ENCODE data around the gene DAW1. TPM values are rescaled to one million over a fixed set of nuclear protein-coding genes. Genes with fewer than 3 reads are reported as not detected.

DAW1 gene
- total RNA-seq, 1 experiment from 2014 or later, result 0.16 TPM

GRCh38 chr2:227848586-227848985 lies 22.8 kb upstream of the DAW1 start:
- H3K27ac ChIP-seq, result no peak overlapping the region
- no peak overlapping the region for H3K4me3 ChIP-seq
- peaks cover 25% of the 10 kb centered on the region for H3K4me1 ChIP-seq (replicated peaks)
- no peaks in the 10 kb centered on the region for H3K27me3 ChIP-seq (replicated peaks)
- no peak for DNase-seq (ENCODE audit: low read depth in 1 of 2, low spot score in 2 of 2)
- no peaks in the 10 kb centered on the region for H3K36me3 ChIP-seq
- H3K9me3 ChIP-seq (replicated peaks), result no peaks in the 10 kb centered on the region

- H3K9me3 ChIP-seq (replicated peaks), result no peaks in the 10 kb centered on the region
- no peak overlapping the region for H3K4me3 ChIP-seq
- H3K4me1 ChIP-seq (replicated peaks), result peaks cover 31% of the 10 kb centered on the region
- H3K27me3 ChIP-seq (replicated peaks), result no peaks in the 10 kb centered on the region
- H3K27ac ChIP-seq, result no peak overlapping the region
- H3K36me3 ChIP-seq, result no peaks in the 10 kb centered on the region
- DNase-seq (ENCODE audit: low read depth in 1 of 2, low spot score in 2 of 2), result no peak
Measured at GRCh38 chr2:227849906-227850305, 21.5 kb upstream of the DAW1 start.

- Histone ChIP-seq H3K4me3 (no peak overlapping the region), H3K36me3 (no peaks in the 10 kb centered on the region), H3K27me3 (replicated peaks) (no peaks in the 10 kb centered on the region), H3K9me3 (replicated peaks) (no peaks in the 10 kb centered on the region), H3K27ac (peak overlapping the region; percentile 61), H3K4me1 (replicated peaks) (peaks cover 18% of the 10 kb centered on the region)
- DNase-seq (ENCODE audit: low read depth in 1 of 2, low spot score in 2 of 2), result peak; percentile 67 to 69
Measured at GRCh38 chr2:227853204-227853629, 18.2 kb upstream of the DAW1 start.

- H3K27me3 ChIP-seq (replicated peaks), result no peaks in the 10 kb centered on the region
- no peaks in the 10 kb centered on the region for H3K9me3 ChIP-seq (replicated peaks)
- no peaks in the 10 kb centered on the region for H3K36me3 ChIP-seq
- no peak overlapping the region for H3K4me3 ChIP-seq
- H3K27ac ChIP-seq, result peak overlapping the region; percentile 55; the same call in 1 of the 2 replicates
- DNase-seq (ENCODE audit: low read depth in 1 of 2, low spot score in 2 of 2), result peak in 1 of 2 experiments; percentile 21
- H3K4me1 ChIP-seq (replicated peaks), result peaks cover 18% of the 10 kb centered on the region
Measured at GRCh38 chr2:227853765-227854271, 17.6 kb upstream of the DAW1 start.

GRCh38 chr2:227855440-227855839 lies 16.0 kb upstream of the DAW1 start:
- Histone ChIP-seq H3K9me3 (replicated peaks) (no peaks in the 10 kb centered on the region), H3K4me1 (replicated peaks) (peaks cover 20% of the 10 kb centered on the region), H3K36me3 (no peaks in the 10 kb centered on the region), H3K4me3 (no peak overlapping the region), H3K27ac (no peak overlapping the region), H3K27me3 (replicated peaks) (no peaks in the 10 kb centered on the region)
- no peak for DNase-seq (ENCODE audit: low read depth in 1 of 2, low spot score in 2 of 2)

- Histone ChIP-seq H3K4me1 (replicated peaks) (peaks cover 33% of the 10 kb centered on the region), H3K4me3 (no peak overlapping the region), H3K27me3 (replicated peaks) (no peaks in the 10 kb centered on the region), H3K9me3 (replicated peaks) (no peaks in the 10 kb centered on the region), H3K36me3 (no peaks in the 10 kb centered on the region), H3K27ac (no peak overlapping the region)
- no peak for DNase-seq (ENCODE audit: low read depth in 1 of 2, low spot score in 2 of 2)
Measured at GRCh38 chr2:227856697-227857096, 14.7 kb upstream of the DAW1 start.

GRCh38 chr2:227860221-227860641 lies 11.2 kb upstream of the DAW1 start:
- Histone ChIP-seq H3K27me3 (replicated peaks) (no peaks in the 10 kb centered on the region), H3K36me3 (no peaks in the 10 kb centered on the region), H3K4me1 (replicated peaks) (peaks cover 35% of the 10 kb centered on the region), H3K9me3 (replicated peaks) (no peaks in the 10 kb centered on the region), H3K27ac (no peak overlapping the region), H3K4me3 (no peak overlapping the region)
- no peak for DNase-seq (ENCODE audit: low read depth in 1 of 2, low spot score in 2 of 2)

GRCh38 chr2:227861011-227861410 lies 10.4 kb upstream of the DAW1 start:
- Histone ChIP-seq H3K4me3 (no peak overlapping the region), H3K4me1 (replicated peaks) (peaks cover 35% of the 10 kb centered on the region), H3K9me3 (replicated peaks) (no peaks in the 10 kb centered on the region), H3K27me3 (replicated peaks) (no peaks in the 10 kb centered on the region), H3K27ac (no peak overlapping the region), H3K36me3 (no peaks in the 10 kb centered on the region)
- DNase-seq (ENCODE audit: low read depth in 1 of 2, low spot score in 2 of 2), result no peak

- Histone ChIP-seq H3K4me3 (no peak overlapping the region), H3K9me3 (replicated peaks) (no peaks in the 10 kb centered on the region), H3K27me3 (replicated peaks) (no peaks in the 10 kb centered on the region), H3K27ac (peak overlapping the region; percentile 83; the same call in 1 of the 2 replicates), H3K4me1 (replicated peaks) (peaks cover 35% of the 10 kb centered on the region), H3K36me3 (no peaks in the 10 kb centered on the region)
- peak in 1 of 2 experiments; percentile 50 for DNase-seq (ENCODE audit: low read depth in 1 of 2, low spot score in 2 of 2)
Measured at GRCh38 chr2:227862227-227862740, 9.1 kb upstream of the DAW1 start.

GRCh38 chr2:227862741-227863588 lies 8.5 kb upstream of the DAW1 start:
- H3K27me3 ChIP-seq (replicated peaks), result no peaks in the 10 kb centered on the region
- H3K4me3 ChIP-seq, result no peak overlapping the region
- peak overlapping the region; percentile 83 for H3K27ac ChIP-seq
- DNase-seq (ENCODE audit: low read depth in 1 of 2, low spot score in 2 of 2), result peak; percentile 58 to 86
- no peaks in the 10 kb centered on the region for H3K36me3 ChIP-seq
- no peaks in the 10 kb centered on the region for H3K9me3 ChIP-seq (replicated peaks)
- H3K4me1 ChIP-seq (replicated peaks), result peaks cover 35% of the 10 kb centered on the region

- H3K4me3 ChIP-seq, result no peak overlapping the region
- H3K27ac ChIP-seq, result peak overlapping the region; percentile 83; the same call in 1 of the 2 replicates
- no peaks in the 10 kb centered on the region for H3K27me3 ChIP-seq (replicated peaks)
- no peak for DNase-seq (ENCODE audit: low read depth in 1 of 2, low spot score in 2 of 2)
- no peaks in the 10 kb centered on the region for H3K9me3 ChIP-seq (replicated peaks)
- H3K4me1 ChIP-seq (replicated peaks), result peaks cover 35% of the 10 kb centered on the region
- H3K36me3 ChIP-seq, result no peaks in the 10 kb centered on the region
Measured at GRCh38 chr2:227864161-227864756, 7.2 kb upstream of the DAW1 start.

- H3K9me3 ChIP-seq (replicated peaks), result no peaks in the 10 kb centered on the region
- H3K27me3 ChIP-seq (replicated peaks), result no peaks in the 10 kb centered on the region
- no peak for DNase-seq (ENCODE audit: low read depth in 1 of 2, low spot score in 2 of 2)
- no peak overlapping the region for H3K4me3 ChIP-seq
- H3K36me3 ChIP-seq, result no peaks in the 10 kb centered on the region
- H3K4me1 ChIP-seq (replicated peaks), result peaks cover 35% of the 10 kb centered on the region
- no peak overlapping the region for H3K27ac ChIP-seq
Measured at GRCh38 chr2:227865291-227865690, 6.1 kb upstream of the DAW1 start.

GRCh38 chr2:227867386-227867785 lies 4.0 kb upstream of the DAW1 start:
- Histone ChIP-seq H3K4me3 (no peak overlapping the region), H3K9me3 (replicated peaks) (no peaks in the 10 kb centered on the region), H3K27ac (no peak overlapping the region), H3K4me1 (replicated peaks) (peaks cover 28% of the 10 kb centered on the region), H3K36me3 (no peaks in the 10 kb centered on the region), H3K27me3 (replicated peaks) (no peaks in the 10 kb centered on the region)
- no peak for DNase-seq (ENCODE audit: low read depth in 1 of 2, low spot score in 2 of 2)
